HepG2 (cell line): ENCODE measurements around the gene FAM131A. TPM values are rescaled to one million over a fixed set of nuclear protein-coding genes. Genes with fewer than 3 reads are reported as not detected.

Source experiments
- ATAC-seq: fragments of 200-7000 bp; cut with Tn5 transposase; 3 replicates; pipeline ENCODE4 v1.9.1; 2020; ENCODE audit warnings: mild to moderate bottlenecking, moderate library complexity
- BruUV-seq: library from RNA; stranded (reverse); fragments of 400-500 nt; replicated peaks from 2 replicates; lab custom pipeline; 2021; lab: Mats Ljungman, UMichigan
- CTCF ChIA-PET: fragments of 300-600 bp; formaldehyde crosslinking; extraction: SDS; loops from one replicate; lab custom pipeline; 2021; ENCODE audit warnings: low total read pairs, inconsistent platforms, low intra/inter-chr PET ratio; lab: Yijun Ruan, JAX
- POLR2A ChIA-PET: fragments of 350-600 bp; sonication (Branson Sonifier 250); formaldehyde crosslinking; loops from one replicate; lab custom pipeline; 2020; ENCODE audit warnings: antibody characterized with exemption, inconsistent platforms; lab: Yijun Ruan, JAX
- DNase-seq: peaks from one replicate; pipeline ENCODE4 v3.0.0-alpha.2; 2015; ENCODE audit warnings: low spot score
- FAIRE-seq: peaks from 3 replicates; lab custom pipeline; 2011; peaks lifted over from hg19 to GRCh38; lab: Jason Lieb, UNC
- H2AFZ ChIP-seq: one replicate; pipeline ENCODE4 v1.6.1; 2011; ENCODE audit warnings: low read length, inconsistent platforms
- H3K27ac ChIP-seq: fragments of 300-600 bp; 3 replicates; pipeline ENCODE4 v1.8.0; 2011; ENCODE audit warnings: mixed run types, mild to moderate bottlenecking, mixed read lengths, low read length, inconsistent platforms; ENCODE audit not compliant: insufficient read depth; ENCODE audit errors: extremely low read length
- H3K27me3 ChIP-seq, 2 experiments: fragments of 200-600 bp in 1 of 2; 2 replicates in 1 of 2; 3 replicates in 1 of 2; pipeline versions ENCODE4 v1.6.0 to v1.8.0; 2011; ENCODE audit warnings: low read length in 2 of 2, mild to moderate bottlenecking in 2 of 2, moderate library complexity in 2 of 2, inconsistent platforms in 1 of 2; ENCODE audit not compliant: insufficient read depth in 2 of 2, control insufficient read depth in 1 of 2
- H3K36me3 ChIP-seq, 2 experiments: fragments of 200-600 bp in 1 of 2; replicated peaks in 1 of 2; 2 replicates in 1 of 2; 3 replicates in 1 of 2; pipeline versions ENCODE4 v1.5.1 to v1.8.0; 2011; ENCODE audit warnings: low read length in 2 of 2, inconsistent platforms in 1 of 2; ENCODE audit not compliant: insufficient read depth in 2 of 2, control insufficient read depth in 1 of 2
- H3K4me1 ChIP-seq: 2 replicates; pipeline ENCODE4 v1.5.1; 2012; ENCODE audit warnings: low read length, inconsistent platforms; ENCODE audit not compliant: insufficient read depth
- H3K4me2 ChIP-seq: 2 replicates; pipeline ENCODE4 v1.6.0; 2011; ENCODE audit warnings: low read depth, low read length, inconsistent platforms
- H3K4me3 ChIP-seq, 3 experiments: fragments of 200-600 bp in 1 of 3; sonication (generic), shearing (Covaris generic) in 1 of 3; replicated peaks in 1 of 3; 2 replicates each; pipeline ENCODE4 v1.5.1; 2011 to 2016; ENCODE audit warnings: low read length in 3 of 3, inconsistent platforms in 2 of 3, low read depth in 2 of 3, mild to moderate bottlenecking in 2 of 3, control low read depth in 1 of 3, mixed read lengths in 1 of 3; ENCODE audit not compliant: insufficient read depth in 1 of 3
- H3K79me2 ChIP-seq: one replicate; pipeline ENCODE4 v1.6.1; 2011; ENCODE audit warnings: low read length, inconsistent platforms; ENCODE audit not compliant: insufficient read depth
- H3K9ac ChIP-seq: 2 replicates; pipeline ENCODE4 v1.6.0; 2011; ENCODE audit warnings: mild to moderate bottlenecking, low read depth, low read length, inconsistent platforms; ENCODE audit not compliant: insufficient read depth
- H3K9me3 ChIP-seq: 2 replicates; pipeline ENCODE4 v1.5.1; 2012; ENCODE audit warnings: mild to moderate bottlenecking, low read length
- H4K20me1 ChIP-seq: 2 replicates; pipeline ENCODE4 v1.6.0; 2011; ENCODE audit warnings: inconsistent platforms, mild to moderate bottlenecking, low read length, moderate library complexity; ENCODE audit not compliant: insufficient read depth
- BRF2 ChIP-seq: sonication (generic); formaldehyde crosslinking; IDR thresholded peaks from 2 replicates; pipeline ENCODE4 v1.8.1; 2022; ENCODE audit warnings: mild to moderate bottlenecking, missing genetic modification reagents
- GATAD2A ChIP-seq: IDR thresholded peaks from 2 replicates; pipeline ENCODE4 v1.6.1; 2016
- GPN1 ChIP-seq: sonication (generic); formaldehyde crosslinking; IDR thresholded peaks from 2 replicates; pipeline ENCODE4 v1.5.1; 2020; ENCODE audit warnings: missing genetic modification reagents, borderline replicate concordance
- HDAC6 ChIP-seq: fragments of 200-600 bp; sonication (generic); IDR thresholded peaks from 2 replicates; pipeline ENCODE4 v1.7.0; 2017; ENCODE audit warnings: mild to moderate bottlenecking, antibody characterized with exemption, low read length, low read depth
- HNRNPH1 ChIP-seq: fragments of 200-400 bp; formaldehyde crosslinking; optimal IDR thresholded peaks from 2 replicates; pipeline ENCODE3; 2017; ENCODE audit warnings: mild to moderate bottlenecking, low read depth, low read length
- KDM5A ChIP-seq: fragments of 200-600 bp; sonication (generic); IDR thresholded peaks from 2 replicates; pipeline ENCODE4 v1.7.0; 2018; ENCODE audit warnings: antibody characterized with exemption, mild to moderate bottlenecking, low read length, borderline replicate concordance
- KDM6A ChIP-seq: IDR thresholded peaks from 2 replicates; pipeline ENCODE4 v1.6.1; 2016; ENCODE audit warnings: low read depth
- MIXL1 ChIP-seq: IDR thresholded peaks from 2 replicates; pipeline ENCODE4 v1.6.1; 2016
- NR2F1 ChIP-seq, 2 experiments: fragments of 450-650 bp in 1 of 2; formaldehyde crosslinking in 1 of 2; IDR thresholded peaks; 2 replicates each; pipeline versions ENCODE4 v1.5.0 to v1.6.1; 2016 to 2020; ENCODE audit warnings: mild to moderate bottlenecking in 1 of 2, missing compliant biosample characterization in 1 of 2, missing genetic modification reagents in 1 of 2, moderate library complexity in 1 of 2
- POGZ ChIP-seq: sonication (generic); formaldehyde crosslinking; IDR thresholded peaks from 2 replicates; pipeline ENCODE4 v1.4.0; 2020; ENCODE audit warnings: mild to moderate bottlenecking, missing genetic modification reagents
- PRPF4 ChIP-seq: fragments of 200-400 bp; formaldehyde crosslinking; IDR thresholded peaks from 2 replicates; pipeline ENCODE4 v1.6.1; 2016; ENCODE audit warnings: low read length, low read depth; ENCODE audit not compliant: poor library complexity, severe bottlenecking
- SP5 ChIP-seq: IDR thresholded peaks from 2 replicates; pipeline ENCODE4 v1.6.1; 2016; ENCODE audit warnings: low read depth, borderline replicate concordance
- ZBTB1 ChIP-seq: sonication (generic); formaldehyde crosslinking; IDR thresholded peaks from 2 replicates; pipeline ENCODE4 v1.4.0; 2020; ENCODE audit warnings: missing genetic modification reagents, borderline replicate concordance
- ZNF225 ChIP-seq: sonication (generic); formaldehyde crosslinking; IDR thresholded peaks from 2 replicates; pipeline ENCODE4 v1.4.0; 2020; ENCODE audit warnings: mild to moderate bottlenecking, missing genetic modification reagents
- ZNF468 ChIP-seq: sonication (generic); formaldehyde crosslinking; IDR thresholded peaks from 2 replicates; pipeline ENCODE4 v1.8.0; 2022; ENCODE audit warnings: mild to moderate bottlenecking, moderate library complexity, missing genetic modification reagents
- ZNF512 ChIP-seq: sonication (generic); formaldehyde crosslinking; IDR thresholded peaks from 2 replicates; pipeline ENCODE4 v1.4.0; 2020; ENCODE audit warnings: mild to moderate bottlenecking, missing genetic modification reagents
- ZNF563 ChIP-seq: sonication (generic); formaldehyde crosslinking; IDR thresholded peaks from 2 replicates; pipeline ENCODE4 v1.8.0; 2022; ENCODE audit warnings: mild to moderate bottlenecking, moderate library complexity, missing genetic modification reagents
- WGBS: methylation state at CpG from one replicate; pipeline ENCODE4 v1.1.6; 2017; ENCODE audit warnings: low lambda C conversion rate; 5-methylcytosine and 5-hydroxymethylcytosine counted together
- in situ Hi-C: cut with HindIII; loops from 2 replicates; pipeline ENCODE4 v1.10.0; 2017; ENCODE audit warnings: low pct_unique_long_range_greater_than_20kb; ENCODE audit not compliant: extremely low pct_ligation_motif_present
- intact Hi-C: fragments of 100-400 bp; cut with micrococcal nuclease; formaldehyde crosslinking; loops from one replicate; pipeline ENCODE4 v1.10.0; 2022; ENCODE audit not compliant: unreplicated experiment
- polyA plus RNA-seq, 8 experiments: library from polyadenylated mRNA; depleted of rRNA in 3 of 8; stranded (reverse) in 7 of 8; unstranded in 1 of 8; fragments of >200 nt; fragmentation: Illumina TruSeq in 4 of 8; extraction: Trizol in 4 of 8; gene quantifications; 2 replicates each; pipeline versions ENCODE4 v1.2.1 to v1.2.3, GENCODE V29; 2011 to 2016; ENCODE audit warnings: low read depth in 4 of 8, missing spikeins in 1 of 8, mixed read lengths in 1 of 8; ENCODE audit not compliant: insufficient read depth in 1 of 8
- total RNA-seq, 5 experiments: library from RNA; depleted of rRNA; stranded (reverse); fragments of >200 nt; fragmentation: Illumina TruSeq; extraction: Trizol; gene quantifications; 2 replicates each; pipeline ENCODE4 v1.2.3, GENCODE V29; 2016; ENCODE audit warnings: low read depth in 1 of 5
- TF ChIP-seq, protein P1 (sequence below): sonication (generic); formaldehyde crosslinking; conservative IDR thresholded peaks from 2 replicates; pipeline ENCODE4 v1.8.1; 2023; ENCODE audit warnings: missing genetic modification reagents
- TF ChIP-seq, protein P2 (sequence below): IDR thresholded peaks from 2 replicates; pipeline ENCODE4 v1.6.1; 2016

The FAM131A gene
- total and polyA plus RNA-seq, 2 of the 13 experiments (the other 11 are each of a cell fraction or from before 2014, with no cell fraction given), result 9.2 to 9.3 TPM

DNA sequence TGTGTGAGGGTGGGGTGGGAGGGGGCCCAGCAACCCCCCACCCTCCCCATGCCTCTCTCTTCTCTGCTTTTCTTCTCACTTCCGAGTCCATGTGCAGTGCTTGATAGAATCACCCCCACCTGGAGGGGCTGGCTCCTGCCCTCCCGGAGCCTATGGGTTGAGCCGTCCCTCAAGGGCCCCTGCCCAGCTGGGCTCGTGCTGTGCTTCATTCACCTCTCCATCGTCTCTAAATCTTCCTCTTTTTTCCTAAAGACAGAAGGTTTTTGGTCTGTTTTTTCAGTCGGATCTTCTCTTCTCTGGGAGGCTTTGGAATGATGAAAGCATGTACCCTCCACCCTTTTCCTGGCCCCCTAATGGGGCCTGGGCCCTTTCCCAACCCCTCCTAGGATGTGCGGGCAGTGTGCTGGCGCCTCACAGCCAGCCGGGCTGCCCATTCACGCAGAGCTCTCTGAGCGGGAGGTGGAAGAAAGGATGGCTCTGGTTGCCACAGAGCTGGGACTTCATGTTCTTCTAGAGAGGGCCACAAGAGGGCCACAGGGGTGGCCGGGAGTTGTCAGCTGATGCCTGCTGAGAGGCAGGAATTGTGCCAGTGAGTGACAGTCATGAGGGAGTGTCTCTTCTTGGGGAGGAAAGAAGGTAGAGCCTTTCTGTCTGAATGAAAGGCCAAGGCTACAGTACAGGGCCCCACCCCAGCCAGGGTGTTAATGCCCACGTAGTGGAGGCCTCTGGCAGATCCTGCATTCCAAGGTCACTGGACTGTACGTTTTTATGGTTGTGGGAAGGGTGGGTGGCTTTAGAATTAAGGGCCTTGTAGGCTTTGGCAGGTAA, 8.1 kb downstream of the FAM131A start:
- no peak overlapping the region for H2AFZ ChIP-seq
- intact Hi-C loops, result no loop called here
- DNase-seq (peak; percentile 84), ATAC-seq (peak; percentile 92), FAIRE-seq (peak; percentile 81)
- ChIA-PET CTCF (interaction anchor here (0.6 to 1.4 kb wide), 3 partner anchors 10 to 195 kb away, joined by 3 to 6 read pairs (median 4); no protein-coding TSS in a partner anchor), POLR2A (interaction anchor here (0.8 to 2.2 kb wide), 9 partner anchors 8 to 168 kb away, joined by 3 to 6 read pairs (median 4); partner anchors contain the start of genes FAM131A and POLR2H)
- in situ Hi-C loops, result no loop called here
- H3K4me3 ChIP-seq, result no peak overlapping the region
- no TSS peak for BruUV-seq
- peaks cover 4 to 16% of the 10 kb centered on the region in 2 experiments; a peak in 4 of 5 replicates for H3K36me3 ChIP-seq
- H4K20me1 ChIP-seq, result no peaks in the 10 kb centered on the region
- H3K79me2 ChIP-seq, result no peaks in the 10 kb centered on the region
- H3K27me3 ChIP-seq, result no peaks in the 10 kb centered on the region
- H3K27ac ChIP-seq, result no peak overlapping the region
- H3K4me2 ChIP-seq, result no peak overlapping the region
- no peaks in the 10 kb centered on the region for H3K9me3 ChIP-seq
- 44% methylated on average over 14 of the region's 14 CpGs for WGBS
- peaks cover 11% of the 10 kb centered on the region for H3K4me1 ChIP-seq
- H3K9ac ChIP-seq, result no peak overlapping the region
- TF ChIP-seq HDAC6 (no peak), NR2F1 (CRISPR knock-in tag; IDR thresholded peaks at IDR 0.05) (no peak), ZNF512 (CRISPR knock-in tag) (no peak), KDM6A (CRISPR knock-in tag) (no peak), ZNF468 (CRISPR knock-in tag) (no peak), ZNF225 (no peak), PRPF4 (no peak), ZNF563 (CRISPR knock-in tag) (no peak), GPN1 (CRISPR knock-in tag) (no peak), HNRNPH1 (no peak), KDM5A (no peak), SP5 (CRISPR knock-in tag) (0 out of 2 replicates have a peak, but pooled peaks have one; percentile 21), POGZ (no peak), BRF2 (no peak), GATAD2A (CRISPR knock-in tag) (0 out of 2 replicates have a peak, but pooled peaks have one; percentile 27), MIXL1 (CRISPR knock-in tag) (no peak), ZBTB1 (CRISPR knock-in tag) (no peak)
- TF ChIP-seq, protein P1, sequence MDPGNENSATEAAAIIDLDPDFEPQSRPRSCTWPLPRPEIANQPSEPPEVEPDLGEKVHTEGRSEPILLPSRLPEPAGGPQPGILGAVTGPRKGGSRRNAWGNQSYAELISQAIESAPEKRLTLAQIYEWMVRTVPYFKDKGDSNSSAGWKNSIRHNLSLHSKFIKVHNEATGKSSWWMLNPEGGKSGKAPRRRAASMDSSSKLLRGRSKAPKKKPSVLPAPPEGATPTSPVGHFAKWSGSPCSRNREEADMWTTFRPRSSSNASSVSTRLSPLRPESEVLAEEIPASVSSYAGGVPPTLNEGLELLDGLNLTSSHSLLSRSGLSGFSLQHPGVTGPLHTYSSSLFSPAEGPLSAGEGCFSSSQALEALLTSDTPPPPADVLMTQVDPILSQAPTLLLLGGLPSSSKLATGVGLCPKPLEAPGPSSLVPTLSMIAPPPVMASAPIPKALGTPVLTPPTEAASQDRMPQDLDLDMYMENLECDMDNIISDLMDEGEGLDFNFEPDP, result no peak
- TF ChIP-seq, protein P2, sequence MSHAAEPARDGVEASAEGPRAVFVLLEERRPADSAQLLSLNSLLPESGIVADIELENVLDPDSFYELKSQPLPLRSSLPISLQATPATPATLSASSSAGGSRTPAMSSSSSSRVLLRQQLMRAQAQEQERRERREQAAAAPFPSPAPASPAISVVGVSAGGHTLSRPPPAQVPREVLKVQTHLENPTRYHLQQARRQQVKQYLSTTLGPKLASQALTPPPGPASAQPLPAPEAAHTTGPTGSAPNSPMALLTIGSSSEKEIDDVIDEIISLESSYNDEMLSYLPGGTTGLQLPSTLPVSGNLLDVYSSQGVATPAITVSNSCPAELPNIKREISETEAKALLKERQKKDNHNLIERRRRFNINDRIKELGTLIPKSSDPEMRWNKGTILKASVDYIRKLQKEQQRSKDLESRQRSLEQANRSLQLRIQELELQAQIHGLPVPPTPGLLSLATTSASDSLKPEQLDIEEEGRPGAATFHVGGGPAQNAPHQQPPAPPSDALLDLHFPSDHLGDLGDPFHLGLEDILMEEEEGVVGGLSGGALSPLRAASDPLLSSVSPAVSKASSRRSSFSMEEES (CRISPR knock-in tag), result 0 out of 2 replicates have a peak, but pooled peaks have one; percentile 39
